Activated CD4-positive, alpha-beta T cell treated with anti-CD3 and anti-CD28 coated beads for 48 hours (primary cell): ENCODE data around the gene CDK19.

Source experiments
- DNase-seq: peaks from one replicate; pipeline ENCODE4 v3.0.0-alpha.2; 2020

Gene CDK19

GRCh38 chr6:110654096-110654820 lies 161.0 kb downstream of the CDK19 start:
- no peak for DNase-seq

DNA sequence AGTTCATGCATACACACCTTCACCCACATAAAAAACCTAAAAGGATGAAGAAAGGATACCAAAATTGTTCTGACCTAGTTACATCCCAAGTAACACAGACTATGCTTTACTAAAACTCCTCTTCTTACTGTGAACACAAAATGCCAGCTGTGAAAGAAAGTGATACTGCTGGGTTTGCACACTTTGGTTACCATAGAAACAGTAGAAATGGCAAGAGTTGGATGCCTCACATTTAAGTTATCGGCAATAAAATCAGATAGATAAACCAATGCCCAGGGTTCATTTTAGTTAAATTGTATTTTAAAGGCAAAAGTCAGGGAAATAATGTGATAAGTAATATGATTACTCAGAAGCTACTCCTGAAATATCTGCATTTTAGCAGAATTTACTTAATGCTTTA lies 161.9 kb downstream of the CDK19 start:
- no peak for DNase-seq

DNA sequence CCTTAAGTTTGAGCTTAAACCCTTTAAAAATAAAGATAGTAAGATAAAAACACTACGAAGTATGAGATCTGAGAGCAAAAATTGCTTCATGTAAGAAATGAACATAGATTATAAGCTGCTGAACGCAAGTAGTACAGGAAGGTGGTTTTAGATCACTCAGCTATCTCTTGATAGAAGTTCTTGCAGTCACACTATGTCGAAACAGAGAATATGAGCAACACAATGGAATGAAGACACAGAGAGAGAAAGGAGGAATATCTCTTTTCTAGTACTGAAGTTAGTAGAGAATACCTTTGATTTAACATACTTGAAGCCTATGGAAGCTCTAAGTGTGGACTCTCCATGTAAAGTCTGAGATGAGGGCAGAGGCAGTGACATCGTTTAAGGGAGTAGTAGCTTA lies 162.7 kb downstream of the CDK19 start:
- DNase-seq: no peak

DNA sequence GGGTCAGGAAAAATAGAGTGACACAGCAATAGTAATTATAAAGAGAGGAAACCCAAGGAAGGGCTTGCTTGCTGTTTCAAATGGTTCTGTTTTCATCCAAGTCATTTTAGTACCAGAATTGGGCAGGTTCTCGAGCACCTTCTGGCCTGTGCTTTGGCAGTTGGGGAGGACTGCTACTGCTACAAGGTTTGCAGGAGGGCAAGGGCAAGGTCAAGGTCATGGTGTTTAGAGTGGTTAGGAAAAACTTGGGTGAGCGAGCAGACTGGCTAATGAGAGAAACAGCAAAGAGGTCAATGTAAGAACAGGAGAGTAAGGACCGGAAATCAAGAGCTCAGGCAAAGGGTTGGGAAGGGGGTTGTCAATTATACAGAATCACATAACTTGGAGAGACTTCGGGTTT lies 164.5 kb downstream of the CDK19 start:
- no peak for DNase-seq

GRCh38 chr6:110649704-110650103 lies 165.6 kb downstream of the CDK19 start:
- no peak for DNase-seq

GRCh38 chr6:110646951-110647910 lies 168.0 kb downstream of the CDK19 start:
- DNase-seq: peak; percentile 5

GRCh38 chr6:110646419-110646698 lies 168.9 kb downstream of the CDK19 start:
- no peak for DNase-seq

DNA sequence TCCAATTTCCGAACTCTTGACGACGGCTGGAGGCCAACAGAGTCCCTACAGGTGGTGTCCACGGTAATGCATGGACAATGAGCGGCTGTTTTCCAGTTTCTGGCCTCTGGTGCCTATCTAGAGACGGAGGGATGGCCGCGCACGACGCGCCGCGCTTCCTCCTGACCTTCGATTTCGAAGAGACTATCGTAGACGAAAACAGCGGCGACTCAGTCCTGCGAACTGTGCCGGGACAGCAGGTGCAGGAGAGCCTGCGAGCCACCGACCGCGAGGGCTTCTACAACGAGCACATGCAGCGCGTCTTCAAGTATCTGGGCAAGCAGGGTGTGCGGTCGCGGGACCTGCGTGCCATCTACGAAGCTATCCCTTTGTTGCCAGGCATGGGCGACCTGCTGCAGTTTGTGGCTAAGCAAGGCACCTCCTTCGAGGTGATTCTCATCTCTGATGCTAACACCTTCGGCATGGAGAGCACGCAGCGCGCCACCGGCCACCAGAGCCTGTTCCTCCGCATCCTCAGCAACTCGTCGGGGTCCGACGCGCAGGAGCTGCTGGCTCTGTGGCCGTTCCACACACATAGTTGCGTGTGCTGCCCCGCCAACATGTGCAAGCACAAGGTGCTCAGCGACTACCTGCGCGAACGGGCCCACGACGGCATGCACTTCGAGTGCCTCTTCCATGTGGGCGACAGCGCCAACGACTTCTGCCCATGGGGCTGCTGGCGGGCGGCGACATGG lies 169.4 kb downstream of the CDK19 start:
- no peak for DNase-seq

DNA sequence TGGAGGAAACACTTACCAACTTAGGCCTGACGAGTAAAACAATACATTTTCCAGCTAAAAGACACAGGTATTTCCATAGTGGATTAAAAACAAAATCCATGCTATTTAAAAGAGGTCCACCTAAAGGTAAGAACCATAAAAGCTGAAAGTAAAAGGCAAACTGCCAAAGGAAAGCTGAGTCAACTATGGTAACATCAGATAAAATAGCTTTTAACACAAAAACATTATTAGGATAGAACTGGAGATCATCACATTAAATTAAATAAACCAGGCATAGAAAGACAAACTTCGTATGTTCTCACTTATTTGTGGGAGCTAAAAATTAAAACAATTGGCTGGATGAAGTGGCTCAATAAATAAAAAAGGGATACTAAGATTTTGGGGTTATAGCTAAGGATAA lies 172.1 kb downstream of the CDK19 start:
- no peak for DNase-seq

- no peak for DNase-seq
Measured at GRCh38 chr6:110642711-110643110, 172.6 kb downstream of the CDK19 start.

GRCh38 chr6:110636781-110637180 lies 178.5 kb downstream of the CDK19 start:
- DNase-seq: no peak

- DNase-seq: no peak
Measured at GRCh38 chr6:110635096-110635495, 180.2 kb downstream of the CDK19 start.

DNA sequence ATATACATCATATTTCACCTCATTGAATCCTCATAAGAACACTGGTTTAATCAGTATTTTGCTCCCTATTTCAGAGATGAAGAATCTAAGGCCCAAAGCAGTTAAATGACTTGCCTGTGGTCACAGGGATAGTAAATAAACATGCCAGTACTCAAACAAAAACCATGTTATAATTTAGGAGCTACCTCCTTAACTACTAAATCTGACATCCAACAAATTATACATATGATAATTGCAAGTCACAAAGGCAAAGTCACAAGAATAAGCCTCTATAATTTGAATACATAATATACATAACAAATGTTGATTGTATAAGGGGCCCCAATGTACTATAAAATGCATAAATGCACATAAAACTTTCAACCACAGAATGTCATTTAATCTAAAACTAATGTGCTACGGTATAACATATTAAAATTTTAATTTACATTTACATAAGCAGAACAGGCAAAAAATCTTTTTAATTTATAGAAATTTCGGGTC lies 181.5 kb downstream of the CDK19 start:
- DNase-seq: no peak

- no peak for DNase-seq
Measured at GRCh38 chr6:110629153-110629552, 186.1 kb downstream of the CDK19 start.

DNA sequence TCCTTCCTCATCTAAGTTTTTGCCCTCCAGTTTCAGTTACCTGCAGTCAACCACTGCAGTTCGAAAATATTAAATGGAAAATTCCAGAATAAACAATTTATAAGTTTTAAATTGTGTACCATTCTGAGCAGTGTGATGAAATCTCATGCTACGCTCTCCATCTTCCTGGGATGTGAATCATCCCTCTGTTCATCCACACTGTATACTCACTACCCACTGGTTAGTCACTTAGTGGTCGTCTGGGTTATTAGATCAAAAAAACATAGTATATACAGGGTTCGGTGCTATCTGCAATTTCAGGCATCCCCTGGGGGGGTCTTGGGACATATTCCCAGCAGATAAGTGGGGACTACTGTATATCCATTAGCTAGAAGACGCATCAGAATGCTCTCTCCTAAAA lies 186.9 kb downstream of the CDK19 start:
- DNase-seq: no peak

GRCh38 chr6:110626442-110626841 lies 188.8 kb downstream of the CDK19 start:
- DNase-seq: no peak

- DNase-seq: no peak
Measured at GRCh38 chr6:110625883-110626282, 189.4 kb downstream of the CDK19 start.

DNA sequence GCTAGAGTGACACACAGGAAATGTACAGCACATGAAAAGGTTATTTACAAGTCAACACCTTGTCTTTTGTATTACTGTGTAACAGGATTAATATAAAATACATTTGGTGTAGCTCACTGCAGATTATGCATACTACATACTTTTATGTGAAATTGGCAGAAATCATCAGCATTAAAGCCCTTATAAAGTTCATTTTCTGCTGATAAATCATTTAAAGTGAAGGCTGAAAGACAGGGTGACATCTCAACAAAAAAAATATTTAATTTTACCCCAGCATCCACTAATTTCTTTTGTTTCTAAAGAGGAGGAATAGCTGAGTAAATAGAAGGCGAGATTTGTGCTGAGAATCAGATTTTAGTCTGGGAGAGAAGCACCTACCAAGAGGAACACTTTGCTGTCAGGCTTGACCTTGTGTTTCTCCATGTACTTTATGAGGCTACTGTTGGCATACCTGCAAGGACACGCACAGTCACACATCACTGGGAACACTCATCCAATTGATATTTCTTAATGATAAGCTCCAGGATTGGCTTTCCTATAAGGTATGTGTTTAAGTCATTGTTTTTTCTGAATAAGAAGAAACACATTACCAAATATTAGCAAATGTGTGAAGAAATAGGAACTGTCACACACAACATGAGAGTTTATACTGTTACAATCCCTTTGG lies 192.2 kb downstream of the CDK19 start:
- no peak for DNase-seq

- DNase-seq: no peak
Measured at GRCh38 chr6:110621061-110621460, 194.2 kb downstream of the CDK19 start.

- no peak for DNase-seq
Measured at GRCh38 chr6:110620065-110620464, 195.2 kb downstream of the CDK19 start.

DNA sequence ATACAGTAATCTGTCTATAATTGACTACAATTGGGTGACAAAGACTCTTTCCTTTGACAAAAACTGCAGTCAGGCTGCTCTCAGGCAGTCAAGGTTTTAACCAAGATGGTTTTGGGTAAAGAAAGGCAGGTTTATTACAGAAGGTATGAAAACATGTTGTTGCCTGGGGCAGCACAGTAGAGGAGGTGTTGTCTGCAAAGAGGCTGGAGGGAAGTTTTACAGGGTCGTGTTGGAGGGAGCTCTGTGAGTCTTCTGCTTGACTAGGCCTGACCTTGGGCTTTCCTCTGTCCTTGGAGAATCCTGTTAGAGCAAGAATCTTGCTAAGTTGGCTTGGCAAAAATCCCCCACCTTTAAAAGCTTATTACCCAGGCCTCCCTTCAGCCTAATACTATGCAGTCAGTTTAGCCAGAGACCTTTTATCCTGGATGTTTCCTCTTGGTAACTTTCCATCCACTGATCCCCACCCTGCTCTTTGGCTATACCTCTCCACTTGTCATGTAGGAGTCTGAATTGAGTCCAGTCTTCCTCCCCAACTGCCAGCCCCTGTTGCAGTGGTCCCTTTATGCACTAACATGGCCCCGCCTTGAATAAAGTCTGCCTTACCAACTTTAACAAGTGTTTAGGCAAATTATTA lies 195.9 kb downstream of the CDK19 start:
- DNase-seq: no peak

DNA sequence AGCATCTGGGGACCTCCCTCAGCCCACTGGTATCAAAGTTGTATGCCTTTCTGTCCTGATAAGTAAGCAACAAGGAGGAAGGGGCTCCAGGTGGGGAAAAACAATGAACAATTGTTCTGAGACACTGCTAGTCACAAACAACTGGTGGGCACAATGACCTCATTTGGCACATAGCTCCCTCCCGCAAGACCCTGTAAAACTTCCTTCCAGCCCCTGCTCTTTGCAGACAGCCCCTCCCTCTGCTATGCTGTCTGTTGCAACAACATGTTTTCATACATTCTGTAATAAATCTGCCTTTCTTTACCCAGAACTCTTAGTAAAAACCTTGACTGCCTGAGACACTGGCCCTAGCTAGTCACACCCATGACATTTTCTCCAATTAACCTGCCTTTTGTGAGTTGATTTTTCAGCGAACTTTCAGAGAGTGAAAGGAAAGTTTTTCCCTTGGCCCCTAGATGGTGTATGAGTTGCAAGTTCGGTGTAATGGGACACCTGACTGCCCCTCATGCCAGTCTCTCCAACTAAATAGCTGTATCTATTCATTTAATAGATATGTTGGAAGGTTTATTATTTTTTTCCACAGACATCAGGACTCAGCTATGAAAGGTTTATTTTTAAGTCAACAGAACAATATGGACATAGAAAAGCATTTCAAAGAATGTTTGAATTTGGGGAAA lies 196.5 kb downstream of the CDK19 start:
- no peak for DNase-seq
